ENCODE results near the gene BICD2. TPM values are rescaled to one million over a fixed set of nuclear protein-coding genes. Genes with fewer than 3 reads are reported as not detected.

The BICD2 gene
- total and polyA plus RNA-seq, 9 of the 15 experiments (the other 6 are each of a cell fraction or from before 2014, with no cell fraction given) = 3.6 to 23.4 (median 11.8) TPM

GRCh38 chr9:92740969-92741368, 23.7 kb downstream of the BICD2 start:
- ChIA-PET POLR2A (no interaction called here), CTCF (ENCODE audit: low intra/inter-chr PET ratio) (no interaction called here)
- intact Hi-C loops (cut with micrococcal nuclease) = no loop called here
- WGBS (ENCODE audit: insufficient coverage, low coverage, missing lambda C conversion rate) = 52% methylated on average over 3 of the region's 3 CpGs
- H3K4me3 ChIP-seq = no peak overlapping the region
- TF ChIP-seq, protein P1, sequence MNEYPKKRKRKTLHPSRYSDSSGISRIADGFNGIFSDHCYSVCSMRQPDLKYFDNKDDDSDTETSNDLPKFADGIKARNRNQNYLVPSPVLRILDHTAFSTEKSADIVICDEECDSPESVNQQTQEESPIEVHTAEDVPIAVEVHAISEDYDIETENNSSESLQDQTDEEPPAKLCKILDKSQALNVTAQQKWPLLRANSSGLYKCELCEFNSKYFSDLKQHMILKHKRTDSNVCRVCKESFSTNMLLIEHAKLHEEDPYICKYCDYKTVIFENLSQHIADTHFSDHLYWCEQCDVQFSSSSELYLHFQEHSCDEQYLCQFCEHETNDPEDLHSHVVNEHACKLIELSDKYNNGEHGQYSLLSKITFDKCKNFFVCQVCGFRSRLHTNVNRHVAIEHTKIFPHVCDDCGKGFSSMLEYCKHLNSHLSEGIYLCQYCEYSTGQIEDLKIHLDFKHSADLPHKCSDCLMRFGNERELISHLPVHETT (CRISPR knock-in tag; conservative IDR thresholded peaks at IDR 0.05 in 1 of 2, IDR thresholded peaks at IDR 0.05 in 1 of 2) = no peak
- TF ChIP-seq HIVEP1 (CRISPR knock-in tag; IDR thresholded peaks at IDR 0.05) = no peak
- no peak for TF ChIP-seq PHF8 (IDR thresholded peaks at IDR 0.05; ENCODE audit: borderline replicate concordance, low read length)
- no peak for TF ChIP-seq DACH1 (IDR thresholded peaks at IDR 0.05; ENCODE audit: partially characterized antibody)
- TF ChIP-seq ZNF699 (CRISPR knock-in tag; IDR thresholded peaks at IDR 0.05; ENCODE audit: insufficient replicate concordance) = no peak
- TF ChIP-seq ZNF830 (CRISPR knock-in tag; IDR thresholded peaks at IDR 0.05) = no peak
- TF ChIP-seq POLR2AphosphoS2 (IDR thresholded peaks at IDR 0.05; ENCODE audit: low read length) = no peak
- TF ChIP-seq BRD9 (IDR thresholded peaks at IDR 0.05; ENCODE audit: low read depth, partially characterized antibody) = no peak
- TF ChIP-seq, protein P2, sequence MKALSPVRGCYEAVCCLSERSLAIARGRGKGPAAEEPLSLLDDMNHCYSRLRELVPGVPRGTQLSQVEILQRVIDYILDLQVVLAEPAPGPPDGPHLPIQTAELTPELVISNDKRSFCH (CRISPR knock-in tag; IDR thresholded peaks at IDR 0.05) = no peak
- TF ChIP-seq, protein P2 (tag; IDR thresholded peaks at IDR 0.05) = no peak
- H3K79me2 ChIP-seq (ENCODE audit: control insufficient read depth, insufficient read depth, low read length) = peaks cover 91% of the 10 kb centered on the region
- peak overlapping the region in 1 of 2 experiments; percentile 86; a peak in 2 of 4 replicates for H3K9ac ChIP-seq (ENCODE audit: insufficient read depth in 1 of 2, low read depth in 2 of 2, low read length in 2 of 2)
- no peak for DNase-seq (ENCODE audit: extremely low read depth in 1 of 4, low spot score in 3 of 4)
- H3K9me1 ChIP-seq (ENCODE audit: control insufficient read depth, insufficient read depth, low read length) = peaks cover 4% of the 10 kb centered on the region
- BruUV-seq (replicated peaks) = no TSS peak
- no peak for ATAC-seq
- in situ Hi-C loops (cut with MboI) = no loop called here
- peaks cover 18% of the 10 kb centered on the region in 2 experiments for H3K4me1 ChIP-seq (replicated peaks in 1 of 2; ENCODE audit: control insufficient read depth in 2 of 2, insufficient read depth in 2 of 2, low read length in 2 of 2)
- H3K4me2 ChIP-seq (ENCODE audit: insufficient read depth, low read length) = no peak overlapping the region
- no peaks in the 10 kb centered on the region for H3K36me3 ChIP-seq (ENCODE audit: control insufficient read depth, insufficient read depth, low read length)
- H4K20me1 ChIP-seq (replicated peaks; ENCODE audit: control insufficient read depth, insufficient read depth, low read length) = peaks cover 55% of the 10 kb centered on the region
- H2AFZ ChIP-seq (ENCODE audit: low read depth, low read length) = no peak overlapping the region
- H3K27ac ChIP-seq (ENCODE audit: extremely low read depth, low read depth, low read length) = no peak overlapping the region
- H3K9me3 ChIP-seq (replicated peaks; ENCODE audit: control insufficient read depth, insufficient read depth, low read depth, low read length) = no peaks in the 10 kb centered on the region
- no peaks in the 10 kb centered on the region for H3K27me3 ChIP-seq (ENCODE audit: control insufficient read depth in 2 of 2, insufficient read depth in 2 of 2, low read length in 2 of 2)
- peak; percentile 37 for FAIRE-seq
